ENCODE measurements around the gene ASAP3. TPM values are rescaled to one million over a fixed set of nuclear protein-coding genes. Genes with fewer than 3 reads are reported as not detected.

ASAP3 gene
- total and polyA plus RNA-seq, 9 of the 15 experiments (the other 6 are each of a cell fraction or from before 2014, with no cell fraction given): 1.7 to 31.2 (median 17.4) TPM

DNA sequence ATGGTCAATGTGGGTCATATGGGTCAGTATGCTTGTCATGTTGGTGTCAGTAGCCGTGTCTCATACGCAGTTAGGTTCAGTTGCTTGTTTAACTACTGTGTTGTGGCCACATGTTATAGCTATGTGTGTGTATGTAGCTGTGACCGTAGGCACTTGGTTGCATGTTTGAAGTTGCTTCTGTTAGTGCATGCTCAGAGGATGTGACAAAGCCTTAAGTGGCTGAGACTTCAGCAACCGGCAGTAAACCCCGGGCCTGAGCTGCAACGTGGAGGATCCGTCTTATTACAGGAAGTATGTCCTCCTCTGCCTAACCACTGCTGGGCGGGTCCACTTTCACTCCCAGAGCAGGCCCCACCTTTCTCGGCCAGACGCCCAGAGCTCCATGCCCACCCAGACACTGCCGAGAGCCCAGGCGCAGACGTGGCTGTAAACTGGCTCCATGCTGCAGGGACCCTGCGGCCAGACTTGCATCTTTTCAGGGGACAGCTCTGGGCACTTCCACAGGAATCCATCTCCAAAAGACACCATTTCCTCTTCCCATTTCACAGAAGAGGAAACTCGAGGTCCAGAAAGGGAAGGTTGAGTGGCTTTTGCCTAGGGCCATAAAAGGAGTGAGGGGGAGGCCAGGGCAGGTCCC is 61.6 kb downstream of the ASAP3 start (continued):
- TF ChIP-seq, protein P1, sequence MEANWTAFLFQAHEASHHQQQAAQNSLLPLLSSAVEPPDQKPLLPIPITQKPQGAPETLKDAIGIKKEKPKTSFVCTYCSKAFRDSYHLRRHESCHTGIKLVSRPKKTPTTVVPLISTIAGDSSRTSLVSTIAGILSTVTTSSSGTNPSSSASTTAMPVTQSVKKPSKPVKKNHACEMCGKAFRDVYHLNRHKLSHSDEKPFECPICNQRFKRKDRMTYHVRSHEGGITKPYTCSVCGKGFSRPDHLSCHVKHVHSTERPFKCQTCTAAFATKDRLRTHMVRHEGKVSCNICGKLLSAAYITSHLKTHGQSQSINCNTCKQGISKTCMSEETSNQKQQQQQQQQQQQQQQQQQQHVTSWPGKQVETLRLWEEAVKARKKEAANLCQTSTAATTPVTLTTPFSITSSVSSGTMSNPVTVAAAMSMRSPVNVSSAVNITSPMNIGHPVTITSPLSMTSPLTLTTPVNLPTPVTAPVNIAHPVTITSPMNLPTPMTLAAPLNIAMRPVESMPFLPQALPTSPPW (CRISPR knock-in tag; IDR thresholded peaks at IDR 0.05): 0 out of 2 replicates have a peak, but pooled peaks have one; percentile 19
- TF ChIP-seq, protein P2, sequence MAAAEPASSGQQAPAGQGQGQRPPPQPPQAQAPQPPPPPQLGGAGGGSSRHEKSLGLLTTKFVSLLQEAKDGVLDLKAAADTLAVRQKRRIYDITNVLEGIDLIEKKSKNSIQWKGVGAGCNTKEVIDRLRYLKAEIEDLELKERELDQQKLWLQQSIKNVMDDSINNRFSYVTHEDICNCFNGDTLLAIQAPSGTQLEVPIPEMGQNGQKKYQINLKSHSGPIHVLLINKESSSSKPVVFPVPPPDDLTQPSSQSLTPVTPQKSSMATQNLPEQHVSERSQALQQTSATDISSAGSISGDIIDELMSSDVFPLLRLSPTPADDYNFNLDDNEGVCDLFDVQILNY (CRISPR knock-in tag; IDR thresholded peaks at IDR 0.05): no peak
- TF ChIP-seq, protein P3, sequence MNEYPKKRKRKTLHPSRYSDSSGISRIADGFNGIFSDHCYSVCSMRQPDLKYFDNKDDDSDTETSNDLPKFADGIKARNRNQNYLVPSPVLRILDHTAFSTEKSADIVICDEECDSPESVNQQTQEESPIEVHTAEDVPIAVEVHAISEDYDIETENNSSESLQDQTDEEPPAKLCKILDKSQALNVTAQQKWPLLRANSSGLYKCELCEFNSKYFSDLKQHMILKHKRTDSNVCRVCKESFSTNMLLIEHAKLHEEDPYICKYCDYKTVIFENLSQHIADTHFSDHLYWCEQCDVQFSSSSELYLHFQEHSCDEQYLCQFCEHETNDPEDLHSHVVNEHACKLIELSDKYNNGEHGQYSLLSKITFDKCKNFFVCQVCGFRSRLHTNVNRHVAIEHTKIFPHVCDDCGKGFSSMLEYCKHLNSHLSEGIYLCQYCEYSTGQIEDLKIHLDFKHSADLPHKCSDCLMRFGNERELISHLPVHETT (CRISPR knock-in tag; conservative IDR thresholded peaks at IDR 0.05 in 1 of 2, IDR thresholded peaks at IDR 0.05 in 1 of 2): peak in 1 of 2 experiments; percentile 42; a peak in 1 of 4 replicates
- no peak for TF ChIP-seq KDM4B (IDR thresholded peaks at IDR 0.05; ENCODE audit: borderline replicate concordance in 2 of 2, low read depth in 1 of 2)
- TF ChIP-seq, protein P4, sequence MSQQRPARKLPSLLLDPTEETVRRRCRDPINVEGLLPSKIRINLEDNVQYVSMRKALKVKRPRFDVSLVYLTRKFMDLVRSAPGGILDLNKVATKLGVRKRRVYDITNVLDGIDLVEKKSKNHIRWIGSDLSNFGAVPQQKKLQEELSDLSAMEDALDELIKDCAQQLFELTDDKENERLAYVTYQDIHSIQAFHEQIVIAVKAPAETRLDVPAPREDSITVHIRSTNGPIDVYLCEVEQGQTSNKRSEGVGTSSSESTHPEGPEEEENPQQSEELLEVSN (IDR thresholded peaks at IDR 0.05; ENCODE audit: borderline replicate concordance in 1 of 2, extremely low read depth in 1 of 2, insufficient read depth in 1 of 2, insufficient read length in 1 of 2, low read depth in 1 of 2, low read length in 1 of 2, poor library complexity in 1 of 2, severe bottlenecking in 1 of 2): peak in 1 of 2 experiments; percentile 31
- TF ChIP-seq CREB1 (IDR thresholded peaks at IDR 0.05): no peak
- TF ChIP-seq CREB1 (CRISPR knock-in tag; IDR thresholded peaks at IDR 0.05): 0 out of 2 replicates have a peak, but pooled peaks have one; percentile 5
- peak in 1 of 2 experiments; percentile 47; a peak in 1 of 4 replicates for TF ChIP-seq FOXK2 (conservative IDR thresholded peaks at IDR 0.05 in 1 of 2, IDR thresholded peaks at IDR 0.05 in 1 of 2; ENCODE audit: low read depth in 2 of 2)
- peak; percentile 93 for TF ChIP-seq BCOR (IDR thresholded peaks at IDR 0.05)
- TF ChIP-seq ETV1 (tag; conservative IDR thresholded peaks at IDR 0.05; ENCODE audit: low read depth): peak; percentile 73
- peak; percentile 84 for TF ChIP-seq HDAC2 (IDR thresholded peaks at IDR 0.05)
- peak; percentile 64; the same call in 1 of the 2 replicates for TF ChIP-seq ELF1 (tag; IDR thresholded peaks at IDR 0.05)
- peak; percentile 62 for TF ChIP-seq POLR2G (IDR thresholded peaks at IDR 0.05; ENCODE audit: low read depth, low read length)
- TF ChIP-seq, protein P5, sequence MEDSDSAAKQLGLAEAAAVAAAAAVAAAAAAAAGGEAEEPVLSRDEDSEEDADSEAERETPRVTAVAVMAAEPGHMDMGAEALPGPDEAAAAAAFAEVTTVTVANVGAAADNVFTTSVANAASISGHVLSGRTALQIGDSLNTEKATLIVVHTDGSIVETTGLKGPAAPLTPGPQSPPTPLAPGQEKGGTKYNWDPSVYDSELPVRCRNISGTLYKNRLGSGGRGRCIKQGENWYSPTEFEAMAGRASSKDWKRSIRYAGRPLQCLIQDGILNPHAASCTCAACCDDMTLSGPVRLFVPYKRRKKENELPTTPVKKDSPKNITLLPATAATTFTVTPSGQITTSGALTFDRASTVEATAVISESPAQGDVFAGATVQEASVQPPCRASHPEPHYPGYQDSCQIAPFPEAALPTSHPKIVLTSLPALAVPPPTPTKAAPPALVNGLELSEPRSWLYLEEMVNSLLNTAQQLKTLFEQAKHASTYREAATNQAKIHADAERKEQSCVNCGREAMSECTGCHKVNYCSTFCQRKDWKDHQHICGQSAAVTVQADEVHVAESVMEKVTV (CRISPR knock-in tag; IDR thresholded peaks at IDR 0.05): no peak; the same call in 1 of the 2 replicates
- no peak for TF ChIP-seq ZNF57 (CRISPR knock-in tag; IDR thresholded peaks at IDR 0.05)
- TF ChIP-seq, protein P6, sequence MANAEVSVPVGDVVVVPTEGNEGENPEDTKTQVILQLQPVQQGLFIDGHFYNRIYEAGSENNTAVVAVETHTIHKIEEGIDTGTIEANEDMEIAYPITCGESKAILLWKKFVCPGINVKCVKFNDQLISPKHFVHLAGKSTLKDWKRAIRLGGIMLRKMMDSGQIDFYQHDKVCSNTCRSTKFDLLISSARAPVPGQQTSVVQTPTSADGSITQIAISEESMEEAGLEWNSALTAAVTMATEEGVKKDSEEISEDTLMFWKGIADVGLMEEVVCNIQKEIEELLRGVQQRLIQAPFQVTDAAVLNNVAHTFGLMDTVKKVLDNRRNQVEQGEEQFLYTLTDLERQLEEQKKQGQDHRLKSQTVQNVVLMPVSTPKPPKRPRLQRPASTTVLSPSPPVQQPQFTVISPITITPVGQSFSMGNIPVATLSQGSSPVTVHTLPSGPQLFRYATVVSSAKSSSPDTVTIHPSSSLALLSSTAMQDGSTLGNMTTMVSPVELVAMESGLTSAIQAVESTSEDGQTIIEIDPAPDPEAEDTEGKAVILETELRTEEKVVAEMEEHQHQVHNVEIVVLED (CRISPR knock-in tag; IDR thresholded peaks at IDR 0.05): 0 out of 2 replicates have a peak, but pooled peaks have one; percentile 35
- no peak for TF ChIP-seq NCOA6 (IDR thresholded peaks at IDR 0.05)
